ENCODE measurements around the gene CD52. TPM values are rescaled to one million over a fixed set of nuclear protein-coding genes. Genes with fewer than 3 reads are reported as not detected.
A peak's percentile ranks its signal among the peaks of the same experiment; 100 is the strongest.

Gene CD52
- total and polyA plus RNA-seq, 2 of the 13 experiments (the other 11 are each of a cell fraction or from before 2014, with no cell fraction given): 0.32 TPM; not detected in 1

GRCh38 chr1:26306290-26307229 is 11.2 kb upstream of the CD52 start, which contains the start of gene UBXN11 (continued):
- TF ChIP-seq ZNF639 (CRISPR knock-in tag; conservative IDR thresholded peaks at IDR 0.05) (no peak), POLR2A (IDR thresholded peaks at IDR 0.05; ENCODE audit: insufficient read depth in 1 of 2, low read depth in 2 of 2, low read length in 2 of 2) (peak; percentile 39 to 67; a peak in 3 of 4 replicates), SUZ12 (IDR thresholded peaks at IDR 0.05; ENCODE audit: low read depth, low read length) (peak; percentile 31; the same call in 1 of the 2 replicates), IRF2 (CRISPR knock-in tag; IDR thresholded peaks at IDR 0.05) (peak; percentile 40; the same call in 1 of the 2 replicates), HBP1 (CRISPR knock-in tag; IDR thresholded peaks at IDR 0.05; ENCODE audit: low read depth) (0 out of 2 replicates have a peak, but pooled peaks have one; percentile 48), ZBTB7B (CRISPR knock-in tag; IDR thresholded peaks at IDR 0.05) (no peak), EZH2 (conservative IDR thresholded peaks at IDR 0.05; ENCODE audit: low read depth, low read length) (no peak), ZNF580 (CRISPR knock-in tag; IDR thresholded peaks at IDR 0.05; ENCODE audit: borderline replicate concordance, low read depth) (no peak), NR2F1 (CRISPR knock-in tag; IDR thresholded peaks at IDR 0.05) (no peak), ZNF225 (CRISPR knock-in tag; IDR thresholded peaks at IDR 0.05) (0 out of 2 replicates have a peak, but pooled peaks have one; percentile 28), E2F5 (CRISPR knock-in tag; conservative IDR thresholded peaks at IDR 0.05) (peak; percentile 66; the same call in 1 of the 2 replicates), CBX2 (IDR thresholded peaks at IDR 0.05; ENCODE audit: low read depth, low read length) (no peak), CBX2 (CRISPR knock-in tag; IDR thresholded peaks at IDR 0.05; ENCODE audit: low read depth) (no peak), CHCHD3 (CRISPR knock-in tag; IDR thresholded peaks at IDR 0.05) (no peak), SOX6 (IDR thresholded peaks at IDR 0.05) (no peak), SOX6 (CRISPR knock-in tag; IDR thresholded peaks at IDR 0.05) (peak; percentile 34; the same call in 1 of the 2 replicates), POGK (CRISPR knock-in tag; conservative IDR thresholded peaks at IDR 0.05) (peak; percentile 32; the same call in 1 of the 2 replicates), HMG20B (CRISPR knock-in tag; conservative IDR thresholded peaks at IDR 0.05) (no peak), TAF1 (CRISPR knock-in tag; IDR thresholded peaks at IDR 0.05) (peak; percentile 60; the same call in 1 of the 2 replicates), ZNF282 (IDR thresholded peaks at IDR 0.05; ENCODE audit: partially characterized antibody) (no peak), CSRNP1 (CRISPR knock-in tag; IDR thresholded peaks at IDR 0.05) (0 out of 2 replicates have a peak, but pooled peaks have one; percentile 28), TOE1 (CRISPR knock-in tag; IDR thresholded peaks at IDR 0.05) (no peak)

Data from HepG2 (cell line).